DMS79 treated with DMSO at 0.1 percent for 48 hours (cell line): ENCODE results near the gene TNFAIP2.
A peak's percentile ranks its signal among the peaks of the same experiment; 100 is the strongest.
"Not testable (repeated sequence)": the region's sequence is repeated elsewhere in the genome, so short reads cannot be mapped to it uniquely, and the experiment has no call there.

ENCODE experiments used
- DNase-seq: peaks from one replicate; lab custom pipeline; 2025; lab: John Stamatoyannopoulos, UW

TNFAIP2 gene

DNA sequence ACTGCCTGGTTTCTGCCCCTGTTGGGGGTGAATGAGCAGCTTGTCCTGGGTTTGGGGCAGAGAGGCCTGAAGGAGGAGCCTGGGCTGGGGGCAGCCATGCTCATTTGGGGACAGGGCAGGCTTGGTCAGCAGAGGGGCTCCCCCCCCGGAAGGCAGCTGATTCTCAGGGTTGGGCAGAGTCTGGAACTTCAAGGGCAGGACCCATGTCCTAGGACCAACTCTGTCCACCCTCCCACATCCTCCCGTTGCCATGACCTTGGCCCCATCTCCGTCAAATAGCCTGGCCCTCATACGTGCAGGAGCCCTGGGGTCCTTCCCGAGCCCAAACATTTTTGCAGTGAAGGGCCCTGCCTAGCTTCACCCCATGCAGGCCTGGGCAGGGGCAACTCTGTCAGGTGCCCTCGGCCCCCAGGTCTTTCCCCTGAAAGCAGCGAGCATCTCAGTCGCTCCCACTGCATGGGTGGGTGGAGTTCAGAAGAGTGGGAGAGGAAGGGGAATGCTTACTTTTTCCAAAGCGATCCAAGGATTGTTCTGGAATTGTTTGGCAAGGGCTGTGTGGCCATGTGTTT is 32.6 kb downstream of the TNFAIP2 start:
- DNase-seq = no peak

DNA sequence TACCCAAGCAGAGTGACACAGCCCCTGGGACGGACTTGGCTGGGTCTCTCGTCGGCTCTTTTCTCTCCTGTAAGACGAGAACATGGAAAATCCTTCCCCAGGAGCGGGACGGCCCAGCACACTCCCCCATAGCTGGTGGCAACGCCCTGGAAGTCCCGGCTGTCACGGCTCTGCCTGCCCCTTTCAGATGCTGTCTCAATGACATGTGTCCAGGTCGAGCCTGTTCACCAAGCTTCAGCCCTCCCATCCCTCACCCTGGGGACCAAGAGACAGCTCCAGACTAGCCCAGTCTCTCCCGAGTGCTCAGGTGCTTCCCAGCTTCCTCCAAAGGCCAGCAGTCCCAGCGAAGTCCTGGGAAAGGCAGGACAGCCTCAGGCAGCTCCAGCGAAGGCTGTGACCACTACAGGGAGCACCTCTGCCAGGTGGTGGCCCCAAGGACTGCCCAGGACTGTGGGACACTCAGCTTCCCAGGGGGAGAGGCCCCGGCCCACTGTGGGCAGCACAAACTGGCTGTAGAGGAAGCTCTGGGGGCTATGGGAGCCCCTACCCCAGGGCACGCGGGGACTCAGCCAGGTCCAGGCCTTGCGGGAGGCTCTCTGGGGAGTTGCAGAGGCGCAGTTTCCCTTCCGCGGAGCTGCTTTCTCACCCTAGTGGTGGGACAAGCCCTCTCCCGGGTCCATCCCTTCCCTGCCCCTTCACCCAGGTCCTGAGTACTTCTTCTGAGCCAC is 33.6 kb downstream of the TNFAIP2 start:
- no peak for DNase-seq

DNA sequence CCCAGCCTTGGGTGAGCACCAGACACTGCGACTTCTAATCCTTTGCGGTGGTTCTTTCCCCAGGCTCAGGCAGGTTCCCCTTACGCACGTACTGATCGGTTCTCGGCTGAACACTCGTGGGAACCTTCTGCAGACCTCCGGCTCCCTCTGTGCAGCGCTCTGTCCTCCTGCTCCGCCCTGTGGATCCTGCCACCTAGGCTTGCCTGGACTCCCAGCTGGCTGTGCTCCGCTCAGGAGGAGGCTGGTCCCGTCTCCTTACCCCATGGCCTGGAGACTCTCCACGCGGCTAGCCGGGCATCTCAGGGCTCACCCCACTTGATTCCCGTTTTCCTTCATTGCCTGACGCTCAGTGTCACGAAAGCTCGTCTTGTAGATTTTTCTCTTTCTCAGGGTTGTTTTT is 34.7 kb downstream of the TNFAIP2 start:
- DNase-seq = no peak

DNA sequence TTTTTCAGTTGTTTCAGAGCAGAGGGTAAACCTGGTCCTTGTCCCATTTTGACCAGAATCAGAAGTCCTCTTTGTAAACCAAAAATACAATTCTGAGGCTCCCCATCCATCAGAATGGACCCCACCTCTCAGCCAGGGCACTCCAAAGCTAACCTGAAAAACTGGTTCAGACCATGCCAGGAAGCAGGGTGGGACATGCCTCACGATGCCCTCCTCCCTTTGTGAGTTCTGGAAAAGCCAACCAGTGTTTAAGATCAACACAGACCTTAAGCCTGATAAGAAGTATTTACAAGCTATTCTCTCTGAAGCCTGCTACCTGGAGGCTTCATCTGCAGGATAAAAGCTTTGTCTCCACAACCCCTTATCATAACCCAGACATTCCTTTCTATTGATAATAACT is 35.4 kb downstream of the TNFAIP2 start:
- DNase-seq = no peak

DNA sequence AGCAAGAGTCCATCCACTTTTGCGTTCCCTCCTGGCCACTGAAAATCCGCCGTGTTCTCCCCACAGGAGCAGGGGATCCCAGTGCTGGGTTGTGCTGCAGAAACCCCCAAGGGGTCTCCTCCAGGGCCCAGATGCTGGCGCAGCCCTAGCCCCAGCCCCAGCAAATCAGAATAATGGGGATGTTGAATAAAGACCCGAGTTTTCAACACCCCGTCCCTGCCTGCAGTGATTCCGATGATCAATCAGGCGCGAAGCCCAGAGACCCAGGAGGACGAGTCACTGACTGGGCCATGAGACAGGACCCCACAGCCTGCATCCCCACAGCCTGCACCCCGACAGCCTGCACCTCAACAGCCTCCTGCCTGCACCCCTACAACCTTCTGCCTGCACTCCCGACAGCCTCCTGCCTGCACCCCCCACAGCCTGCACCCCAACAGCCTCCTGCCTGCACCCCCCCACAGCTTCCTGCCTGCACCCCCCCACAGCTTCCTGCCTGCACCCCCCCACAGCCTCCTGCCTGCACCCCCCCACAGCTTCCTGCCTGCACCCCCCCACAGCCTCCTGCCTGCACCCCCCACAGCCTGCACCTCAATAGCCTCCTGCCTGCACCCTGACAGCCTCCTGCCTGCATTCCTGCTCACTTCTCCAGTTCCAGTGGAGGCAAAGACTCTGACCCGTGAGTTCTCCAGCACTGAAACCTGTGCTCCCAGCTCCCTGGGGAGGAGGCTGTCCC is 37.2 kb downstream of the TNFAIP2 start:
- DNase-seq = no peak

DNA sequence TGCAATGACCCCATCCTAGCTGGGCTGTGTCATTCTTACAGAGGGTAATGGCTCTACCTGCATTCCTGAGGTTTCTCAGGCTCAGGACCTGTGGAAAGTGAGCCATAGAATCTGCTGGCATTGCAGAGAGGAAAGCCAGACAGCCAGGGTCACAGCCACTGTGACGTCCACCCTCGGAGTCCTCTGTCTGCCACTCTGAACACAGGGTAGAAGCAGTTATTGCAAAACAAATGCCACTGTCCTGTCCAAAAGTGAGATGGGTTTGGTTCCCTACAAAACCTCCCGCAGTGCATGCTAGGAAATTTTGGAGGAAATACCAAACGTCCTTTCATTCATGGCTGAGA is 37.8 kb downstream of the TNFAIP2 start:
- DNase-seq = no peak

DNA sequence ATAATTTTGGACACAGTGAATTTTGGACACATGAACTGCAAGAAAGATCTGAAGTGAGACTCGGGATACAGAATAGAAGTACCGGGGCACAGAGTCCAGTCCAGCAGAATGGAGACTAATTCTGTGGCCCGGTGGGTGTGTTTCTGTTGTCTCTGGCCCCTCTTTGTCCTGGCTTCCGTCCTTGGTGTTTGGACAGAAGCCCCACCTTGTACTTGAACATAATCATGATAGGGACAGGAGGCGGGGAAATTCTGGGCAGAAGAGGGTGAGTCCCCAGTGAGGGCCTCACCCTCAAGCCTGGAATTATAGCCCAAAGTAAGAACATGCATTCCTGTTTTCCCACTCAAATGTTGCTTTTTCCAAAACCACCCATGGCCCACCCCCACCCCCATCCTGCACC is 39.9 kb downstream of the TNFAIP2 start:
- DNase-seq = no peak

DNA sequence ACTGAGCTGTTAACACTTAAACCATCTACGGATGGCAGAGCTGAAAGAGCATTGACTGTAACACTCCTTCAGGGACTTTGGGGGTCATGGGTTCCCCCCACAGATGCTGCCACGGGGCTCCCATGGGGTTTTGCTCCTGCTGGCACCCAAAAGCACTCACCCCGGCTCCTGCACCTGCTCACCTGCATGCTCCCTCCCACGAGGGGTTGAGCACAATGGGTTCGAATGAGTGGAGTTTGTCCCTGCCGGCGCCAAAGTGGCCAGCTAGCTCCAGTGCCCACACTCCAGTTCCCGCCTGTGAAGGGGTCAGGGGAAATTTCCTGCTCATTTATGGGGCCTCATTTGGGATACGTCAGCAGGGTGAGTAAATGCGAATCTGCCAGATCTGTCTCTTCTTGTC is 40.7 kb downstream of the TNFAIP2 start:
- no peak for DNase-seq

DNA sequence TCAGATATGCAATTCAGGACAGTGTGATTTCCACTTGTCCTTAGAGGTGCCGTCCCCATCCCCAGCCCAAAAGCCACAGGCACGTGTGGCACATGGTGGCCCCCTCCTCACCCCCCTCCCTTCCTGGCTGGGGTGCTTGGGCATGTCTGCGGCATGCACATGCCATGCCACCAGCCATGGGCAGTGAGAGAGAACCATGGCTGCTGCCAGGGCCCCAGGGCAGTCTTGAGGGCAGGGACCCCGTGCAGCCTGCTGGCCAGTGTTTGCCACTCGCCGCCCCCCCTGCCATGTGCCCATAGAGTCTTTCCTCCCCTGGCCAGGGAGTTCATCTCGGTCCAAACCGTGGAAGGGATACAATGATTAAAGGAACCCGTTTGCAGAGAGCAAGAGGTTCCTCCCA is 41.5 kb downstream of the TNFAIP2 start:
- no peak for DNase-seq

DNA sequence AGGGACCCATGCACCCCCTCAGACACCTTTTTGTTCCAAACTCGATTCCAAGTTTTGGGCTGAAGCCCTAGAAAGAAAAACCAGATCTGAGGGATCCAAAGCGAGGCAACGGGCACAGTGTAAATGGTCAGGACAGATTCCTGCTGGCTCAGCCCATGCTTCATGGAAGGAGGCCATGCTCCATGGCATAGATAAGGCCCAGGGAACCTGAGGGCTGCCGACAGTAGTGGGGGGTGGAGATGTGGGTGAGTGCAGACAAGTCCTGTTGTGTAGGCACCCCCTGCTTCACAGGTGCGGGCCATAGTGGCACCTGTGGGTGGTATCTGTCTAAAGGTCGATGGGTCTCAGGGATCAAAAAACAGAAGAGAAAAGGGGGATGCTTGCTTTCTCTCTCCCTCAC is 42.1 kb downstream of the TNFAIP2 start:
- no peak for DNase-seq

DNA sequence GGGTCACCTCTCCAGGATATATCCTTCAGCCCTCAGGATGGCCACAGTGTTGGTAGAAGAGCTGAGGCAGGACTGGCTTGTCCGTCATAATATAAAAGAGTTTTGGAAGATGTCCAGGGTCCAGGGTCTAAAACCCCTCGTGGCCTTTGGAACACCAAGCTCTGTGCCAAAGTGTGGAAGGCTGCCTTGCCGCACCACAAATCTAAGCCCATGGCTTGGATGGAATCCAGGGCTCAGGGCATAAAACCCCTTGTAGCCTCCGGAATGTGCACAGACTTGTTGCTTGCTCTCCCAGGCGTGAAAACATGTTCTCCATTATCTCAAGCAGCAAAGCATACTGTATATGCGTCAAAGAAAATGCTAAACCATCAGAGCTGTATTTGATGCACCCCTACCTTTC is 46.7 kb downstream of the TNFAIP2 start:
- DNase-seq = peak; percentile 45

DNA sequence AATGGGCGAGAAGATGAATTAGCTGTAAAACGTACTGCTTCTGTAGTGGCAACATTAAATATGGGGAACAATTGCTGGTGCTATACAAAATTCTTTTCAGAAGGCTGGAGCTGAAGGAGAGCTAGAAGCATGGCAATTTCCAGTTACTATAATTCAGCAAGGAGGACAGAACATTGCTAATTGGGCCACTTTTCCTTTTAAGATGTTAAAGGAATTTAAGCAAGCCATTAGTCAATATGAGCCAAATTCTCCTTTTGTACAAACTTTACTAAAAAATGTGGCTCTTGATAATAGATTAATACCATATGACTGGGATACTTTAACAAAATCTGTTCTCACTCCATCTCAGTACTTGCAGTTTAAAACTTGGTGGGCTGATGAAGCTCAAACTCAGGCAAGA is 47.9 kb downstream of the TNFAIP2 start:
- not testable (repeated sequence) for DNase-seq

DNA sequence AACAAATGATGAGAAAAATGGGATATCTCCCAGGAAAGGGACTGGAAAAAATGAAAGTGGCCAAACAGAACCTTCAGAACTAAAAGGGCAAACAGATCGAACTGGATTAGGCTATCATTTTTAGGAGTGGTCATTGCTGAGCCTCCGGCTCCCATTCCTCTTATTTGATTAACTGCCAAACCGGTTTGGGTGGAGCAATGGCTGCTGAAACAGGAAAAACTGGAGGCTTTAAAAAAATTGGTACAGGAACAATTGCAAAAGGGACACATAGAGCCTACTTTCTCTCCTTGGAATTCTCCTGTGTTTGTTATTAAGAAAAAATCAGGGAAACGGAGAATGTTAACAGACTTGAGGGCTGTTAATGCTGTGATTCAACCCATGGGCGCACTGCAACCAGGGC is 49.7 kb downstream of the TNFAIP2 start:
- DNase-seq = no peak

DNA sequence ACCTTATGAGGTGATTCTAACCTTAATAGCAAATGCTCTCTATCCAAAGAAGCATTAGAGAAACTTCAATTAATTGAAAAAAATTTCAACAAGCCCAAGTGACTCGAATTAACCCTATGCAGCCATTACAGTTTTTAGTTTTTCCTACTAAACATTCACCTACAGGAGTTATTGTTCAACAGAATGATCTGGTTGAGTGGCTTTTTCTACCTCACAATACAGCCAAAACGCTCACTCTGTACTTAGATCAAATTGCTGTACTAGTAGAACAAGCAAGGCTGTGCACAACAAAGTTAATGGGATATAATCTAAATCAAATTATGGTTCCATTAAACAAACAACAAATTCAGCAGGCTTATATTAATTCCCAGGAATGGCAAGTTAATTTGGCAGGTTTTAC is 50.6 kb downstream of the TNFAIP2 start:
- not testable (repeated sequence) for DNase-seq

DNA sequence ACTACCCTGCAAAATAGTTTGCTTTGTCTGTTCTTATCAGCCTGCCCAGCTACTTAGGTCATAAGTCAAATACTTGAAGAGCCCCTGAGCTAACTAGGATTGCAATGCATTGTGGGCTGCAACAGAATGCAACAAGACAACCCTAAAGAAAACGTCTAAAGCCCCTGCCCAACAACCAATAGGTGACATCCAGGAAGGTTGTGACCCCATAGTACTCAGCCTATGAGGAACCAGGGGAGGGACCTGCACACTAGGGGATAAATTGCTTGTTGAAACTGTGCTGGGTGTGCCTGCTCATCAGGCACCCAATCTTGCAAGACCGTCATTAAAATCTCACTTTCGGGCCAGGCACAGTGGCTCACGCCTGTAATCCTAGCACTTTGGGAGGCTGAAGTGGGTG is 52.9 kb downstream of the TNFAIP2 start:
- DNase-seq = not testable (repeated sequence)

DNA sequence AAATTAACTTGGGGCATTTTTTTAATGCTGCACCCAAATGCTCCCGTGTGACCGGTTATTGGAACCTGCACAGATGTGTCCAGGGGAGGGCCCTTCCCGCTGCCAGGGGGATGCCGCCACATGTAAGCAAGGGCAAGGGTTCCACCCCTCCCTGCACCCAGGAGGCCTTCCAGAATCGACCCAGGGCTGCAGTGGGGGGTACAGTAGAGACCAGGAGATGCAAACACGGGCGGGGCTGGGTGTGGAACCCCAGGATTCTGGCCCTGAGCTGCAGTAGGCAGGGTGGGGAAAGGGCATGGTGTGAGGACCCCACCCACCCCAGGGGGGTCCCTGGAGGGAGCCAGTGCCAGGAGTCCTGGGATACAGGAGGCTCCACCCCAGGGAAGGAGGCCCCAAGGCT is 54.1 kb downstream of the TNFAIP2 start:
- DNase-seq = no peak

DNA sequence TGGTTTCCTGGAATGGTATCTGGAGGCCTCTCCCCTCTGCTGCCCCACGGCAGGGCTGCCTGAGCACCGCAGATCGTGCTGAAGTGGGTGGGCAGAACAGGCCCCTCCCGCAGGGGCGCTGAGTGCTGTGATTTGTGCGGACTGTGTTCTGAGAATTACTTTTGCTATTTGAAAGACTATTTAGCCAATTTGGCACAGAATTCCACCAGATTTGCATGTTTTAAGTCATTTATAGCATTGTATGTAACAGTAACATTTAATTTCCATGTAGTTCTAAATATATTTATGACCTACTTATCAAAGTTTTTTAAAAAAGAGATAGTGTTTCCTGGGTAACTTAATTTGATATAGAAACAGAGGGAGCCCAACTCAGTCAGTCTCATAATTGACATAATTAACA is 55.3 kb downstream of the TNFAIP2 start:
- no peak for DNase-seq

DNA sequence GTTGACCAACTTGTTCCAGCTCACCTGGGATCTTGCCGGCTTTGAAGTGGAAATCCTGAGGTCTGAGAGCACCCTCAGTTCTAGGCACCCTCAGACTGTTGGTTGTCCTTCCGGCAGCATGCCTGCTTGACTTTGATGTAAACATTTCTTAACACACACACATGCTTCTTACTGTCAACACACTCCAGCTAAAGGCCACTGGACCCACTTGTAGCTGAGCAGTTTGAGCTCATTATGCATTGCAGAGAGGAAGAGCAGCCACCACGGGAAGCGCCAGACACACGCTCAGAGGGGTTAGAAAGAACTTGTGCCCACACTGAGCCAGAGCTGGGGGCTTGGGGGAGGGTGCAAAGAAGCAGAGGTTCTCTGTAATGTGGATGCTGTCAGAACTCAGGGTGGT is 55.8 kb downstream of the TNFAIP2 start:
- no peak for DNase-seq

DNA sequence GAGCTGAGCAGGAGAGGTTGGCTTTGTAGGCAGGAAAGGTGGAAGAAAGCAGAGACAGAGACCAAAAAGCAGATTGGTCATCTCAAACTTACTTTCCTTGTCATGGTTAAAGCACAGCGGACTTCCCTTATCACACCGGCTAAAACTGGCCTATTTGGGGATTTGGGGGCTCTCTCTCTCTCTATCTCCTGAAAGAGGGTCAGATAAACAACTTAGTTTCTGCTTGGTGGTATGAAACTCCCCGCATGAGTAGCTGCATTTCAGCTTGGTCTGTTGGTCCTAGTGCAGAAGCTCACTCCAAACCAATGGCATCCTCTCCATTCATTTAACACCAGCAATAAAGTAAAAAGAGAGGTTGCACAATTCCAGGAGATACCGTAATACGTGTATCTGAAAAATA is 57.1 kb downstream of the TNFAIP2 start:
- DNase-seq = no peak

DNA sequence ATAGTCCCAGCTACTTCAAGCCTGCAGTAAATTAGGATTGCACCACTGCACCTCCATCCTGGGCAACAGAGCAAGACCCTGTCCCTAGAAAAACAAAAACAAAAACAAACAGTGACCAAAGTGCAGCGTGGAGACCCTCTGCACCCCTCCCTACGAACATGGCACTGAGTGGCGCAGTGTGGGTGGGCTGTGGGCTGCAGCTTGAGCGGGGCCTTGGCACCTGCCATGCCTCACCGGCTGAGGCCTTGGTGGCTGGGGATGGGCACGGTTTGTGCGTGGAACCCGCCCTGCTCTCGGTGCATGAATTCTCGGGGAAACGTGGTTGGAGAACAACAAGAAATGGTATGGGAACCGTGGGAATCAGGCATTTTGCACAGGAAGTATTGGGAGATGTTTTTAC is 60.8 kb downstream of the TNFAIP2 start:
- no peak for DNase-seq

DNA sequence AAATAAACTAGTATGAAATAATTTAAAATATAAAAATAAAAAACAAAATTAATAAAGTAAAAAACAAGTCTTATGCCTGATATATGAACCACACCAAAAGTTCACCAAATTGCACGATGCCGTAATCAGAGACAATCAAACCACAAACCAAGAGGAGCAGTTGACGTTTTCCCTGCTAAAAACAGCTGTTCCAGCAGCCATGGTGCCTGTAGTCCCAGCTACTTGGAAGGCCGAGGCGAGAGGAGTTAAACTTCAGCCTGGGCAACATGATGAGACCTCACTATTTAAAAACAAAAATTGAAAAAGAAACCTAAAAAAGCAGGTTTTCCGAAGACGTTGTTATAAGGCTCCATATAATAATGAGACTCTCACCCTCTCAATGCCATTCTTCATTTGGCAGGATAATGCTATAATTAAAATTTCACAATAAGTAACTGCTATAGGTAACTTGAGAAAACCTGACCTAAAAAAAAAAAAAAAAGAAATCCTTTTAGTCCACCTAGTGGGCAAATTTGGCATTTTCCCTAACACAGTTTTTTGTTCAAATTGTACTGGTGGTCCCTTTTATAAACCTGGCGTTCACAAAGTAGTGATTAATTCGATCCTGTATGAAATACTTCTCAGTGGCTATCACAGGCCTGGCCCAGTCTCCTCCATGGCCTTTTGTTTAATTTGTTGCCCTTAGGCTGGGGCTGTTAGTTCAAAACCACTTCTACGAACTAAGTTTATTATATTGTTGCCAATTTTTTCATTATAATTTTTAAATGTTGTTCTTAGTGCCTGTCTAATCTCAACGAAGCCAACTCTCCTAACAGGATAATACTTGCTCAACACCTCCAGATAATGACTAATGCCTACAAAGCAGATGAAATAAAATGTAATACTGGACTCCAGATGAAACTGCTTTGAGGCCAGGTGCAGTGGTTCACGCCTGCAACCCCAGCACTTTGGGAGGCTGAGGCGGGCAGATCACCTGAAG is 62.1 kb downstream of the TNFAIP2 start:
- DNase-seq = peak; percentile 65

DNA sequence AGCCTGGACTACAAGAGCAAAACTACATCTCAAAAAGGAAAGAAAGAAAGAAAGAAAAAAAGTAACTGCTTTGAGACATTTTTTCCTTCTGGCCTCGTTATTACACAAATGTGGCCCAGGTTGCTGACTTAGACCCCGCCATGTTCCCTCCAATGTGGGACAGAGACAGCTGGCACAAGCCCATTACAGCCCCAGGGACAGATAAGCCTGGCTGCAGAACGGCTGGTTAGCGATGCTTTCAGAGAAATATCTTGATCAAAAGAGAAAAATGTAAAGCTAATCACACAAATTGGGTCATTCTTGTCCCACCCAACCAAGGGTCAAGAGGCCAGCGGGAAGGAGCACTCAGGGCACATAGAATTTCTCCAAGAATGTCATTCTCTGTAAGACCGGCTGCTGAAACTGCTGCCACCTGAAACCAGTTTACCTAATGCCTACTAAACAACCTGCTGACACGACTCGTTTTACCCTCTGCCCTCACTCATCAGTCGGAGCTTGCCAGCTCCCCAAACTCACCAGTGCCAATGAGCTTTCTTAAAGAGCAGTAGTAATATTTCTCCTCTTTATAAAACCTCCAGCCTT is 63.1 kb downstream of the TNFAIP2 start:
- no peak for DNase-seq
